NCI-H1436 (cell line): ENCODE measurements around the gene ALPL.

Experiments used
- DNase-seq: peaks from one replicate; lab custom pipeline; 2025; lab: John Stamatoyannopoulos, UW

The ALPL gene

GRCh38 chr1:21618561-21619374, 109.5 kb downstream of the ALPL start:
- no peak for DNase-seq

- no peak for DNase-seq
Measured at GRCh38 chr1:21619375-21619947, 110.2 kb downstream of the ALPL start.

DNA sequence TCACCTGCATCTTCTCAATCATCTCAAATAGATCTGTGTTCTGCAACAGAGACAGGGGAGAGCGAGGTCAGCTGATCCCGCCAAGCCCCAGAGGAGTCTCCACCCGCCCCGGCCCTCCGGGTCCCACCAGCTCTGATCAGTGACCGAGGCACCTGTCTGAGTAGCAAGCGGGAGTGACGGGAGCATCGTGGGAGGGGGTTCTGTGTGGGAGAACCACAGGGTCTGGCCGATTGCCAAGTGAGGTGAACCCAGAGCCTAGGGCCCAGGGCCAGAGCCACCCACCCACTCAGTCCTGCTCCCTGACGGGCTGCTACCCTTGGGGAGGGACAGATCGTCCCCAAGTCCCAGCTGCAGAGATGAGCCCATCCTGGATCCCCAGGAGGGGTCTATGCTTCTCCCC, 110.8 kb downstream of the ALPL start:
- no peak for DNase-seq

GRCh38 chr1:21620496-21620895, 111.3 kb downstream of the ALPL start:
- no peak for DNase-seq

DNA sequence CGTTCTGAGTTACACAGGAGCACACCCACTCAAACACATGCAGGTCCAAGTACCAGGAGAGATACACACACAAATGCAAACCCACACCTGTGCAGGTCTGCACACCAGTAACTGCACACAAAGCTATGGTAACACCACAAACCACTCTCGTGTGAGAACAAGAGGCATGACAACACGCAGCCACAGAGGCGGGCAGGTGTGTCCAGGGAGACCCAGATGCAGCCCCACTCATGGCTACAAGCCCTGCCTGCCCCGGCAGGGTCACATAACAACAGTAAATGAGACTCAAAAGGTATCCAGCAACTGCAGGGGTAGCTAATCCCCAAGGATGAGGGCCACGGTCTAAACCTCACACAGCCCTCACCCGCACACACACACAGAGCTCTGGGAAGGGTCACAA, 111.8 kb downstream of the ALPL start:
- no peak for DNase-seq

DNA sequence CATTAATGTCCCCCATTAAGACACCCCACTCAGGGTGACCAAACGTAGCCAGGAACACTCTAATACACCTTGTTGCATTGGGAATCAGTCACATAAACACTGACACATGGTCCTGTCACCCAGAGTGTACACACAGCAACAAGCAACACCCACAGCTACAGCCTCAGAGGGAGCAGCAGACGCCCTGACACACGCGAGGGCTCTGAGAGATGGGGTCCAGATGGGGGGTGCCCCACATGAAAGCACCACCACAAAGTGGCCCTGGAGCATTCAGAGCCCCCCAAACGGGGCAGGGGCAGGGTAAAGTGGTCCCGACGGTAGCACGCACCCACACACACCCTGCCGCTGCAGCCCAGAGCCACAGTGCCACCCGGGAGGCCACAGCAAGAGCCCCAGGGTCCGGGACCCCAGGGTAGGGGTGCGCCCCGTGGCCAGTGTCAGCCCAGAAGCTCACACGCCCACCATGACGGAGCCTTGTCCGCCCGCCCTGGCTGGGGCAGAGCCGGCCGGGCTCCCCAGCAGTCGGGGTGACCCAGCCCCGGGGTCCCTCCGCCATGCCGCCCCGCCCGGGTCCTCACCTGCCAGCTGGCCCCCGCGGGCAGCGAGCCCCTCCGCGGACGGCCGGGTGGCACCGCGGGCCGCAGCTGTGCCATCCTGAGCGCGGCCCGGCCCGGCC, 112.7 kb downstream of the ALPL start:
- DNase-seq: no peak

DNA sequence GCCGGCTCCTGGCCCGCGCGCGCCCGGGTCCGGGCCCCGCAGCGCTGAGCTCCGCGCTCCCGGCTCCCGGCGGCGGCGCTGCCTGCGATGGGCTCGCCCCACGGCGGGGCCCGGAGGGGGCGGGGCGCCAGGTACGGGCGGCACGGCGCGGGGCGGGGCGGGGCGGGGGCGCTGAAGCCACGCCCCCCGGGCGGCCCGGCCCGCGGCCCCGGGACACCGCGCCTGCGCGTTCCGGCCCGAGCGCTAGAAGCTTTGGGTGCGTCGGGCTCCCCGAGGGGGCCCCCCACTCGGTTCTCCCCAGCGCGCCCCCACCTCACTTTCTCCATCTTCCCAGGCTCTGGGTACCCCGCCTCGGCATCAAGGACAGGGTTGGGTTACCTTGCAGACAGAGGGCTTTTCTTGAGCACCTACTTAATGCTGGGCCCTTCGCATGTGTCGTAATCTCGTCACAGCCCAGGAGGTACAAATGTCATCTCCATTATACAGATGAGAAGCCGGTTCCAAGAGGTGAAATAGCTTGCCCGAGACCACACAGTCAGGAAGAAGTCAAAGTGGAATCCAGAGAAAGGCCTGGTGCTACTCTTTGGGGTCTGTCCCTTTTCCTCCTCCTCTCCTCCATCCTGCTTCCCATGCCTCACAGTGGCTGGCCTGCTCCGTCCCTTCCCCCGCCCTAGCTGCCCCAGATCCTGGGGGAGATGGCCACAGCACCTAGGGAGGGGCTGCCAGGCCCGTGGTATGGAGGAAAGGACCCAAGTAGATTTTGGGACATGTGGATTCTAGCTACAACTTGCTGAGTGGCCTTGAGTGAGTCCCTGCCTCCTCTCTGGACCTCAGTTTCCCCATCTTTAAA, 113.5 kb downstream of the ALPL start:
- no peak for DNase-seq

GRCh38 chr1:21623410-21623961, 114.3 kb downstream of the ALPL start:
- DNase-seq: no peak

- DNase-seq: no peak
Measured at GRCh38 chr1:21624571-21625389, 115.6 kb downstream of the ALPL start.

- no peak for DNase-seq
Measured at GRCh38 chr1:21625390-21626190, 116.4 kb downstream of the ALPL start.

- no peak for DNase-seq
Measured at GRCh38 chr1:21626921-21627339, 117.7 kb downstream of the ALPL start.
